Liver (tissue), 3 donors: ENCODE measurements around the gene PEX5L.

Experiments
- CTCF ChIP-seq: fragments of 150-350 bp; IDR thresholded peaks from 2 replicates; pipeline ENCODE4 v1.5.1; 2017; ENCODE audit warnings: improper control_type of control experiment, low read depth, low read length; ENCODE audit not compliant: missing input control
- RAD21 ChIP-seq, 2 donors: IDR thresholded peaks; 2 replicates each; pipeline ENCODE4 v1.6.1; 2016; ENCODE audit warnings: antibody characterized with exemption in 2 of 2, mild to moderate bottlenecking in 2 of 2
- RXRA ChIP-seq, 2 donors: IDR thresholded peaks; 2 replicates each; pipeline ENCODE4 v1.6.1; 2017 to 2018; ENCODE audit warnings: antibody characterized with exemption in 2 of 2, mild to moderate bottlenecking in 1 of 2
- TAF1 ChIP-seq: conservative IDR thresholded peaks from 2 replicates; pipeline ENCODE4 v1.6.1; 2016; ENCODE audit warnings: antibody characterized with exemption, mild to moderate bottlenecking
- YY1 ChIP-seq: IDR thresholded peaks from 2 replicates; pipeline ENCODE4 v1.6.1; 2016; ENCODE audit warnings: antibody characterized with exemption, mild to moderate bottlenecking
- donor health status: healthy.
- donor health status: healthy.

- TF ChIP-seq TAF1 (no peak), CTCF (no peak), YY1 (no peak), RAD21 (IDR thresholded peaks at IDR 0.05) (no peak), RXRA (IDR thresholded peaks at IDR 0.05) (no peak)
Observed at GRCh38 chr3:179896507-179896906, 140.2 kb downstream of the PEX5L start.
